ENCODE results near the gene APC2. TPM values are rescaled to one million over a fixed set of nuclear protein-coding genes. Genes with fewer than 3 reads are reported as not detected.

The APC2 gene
- polyA plus RNA-seq, 1 donor from 2014 or later: 50.5 TPM

DNA sequence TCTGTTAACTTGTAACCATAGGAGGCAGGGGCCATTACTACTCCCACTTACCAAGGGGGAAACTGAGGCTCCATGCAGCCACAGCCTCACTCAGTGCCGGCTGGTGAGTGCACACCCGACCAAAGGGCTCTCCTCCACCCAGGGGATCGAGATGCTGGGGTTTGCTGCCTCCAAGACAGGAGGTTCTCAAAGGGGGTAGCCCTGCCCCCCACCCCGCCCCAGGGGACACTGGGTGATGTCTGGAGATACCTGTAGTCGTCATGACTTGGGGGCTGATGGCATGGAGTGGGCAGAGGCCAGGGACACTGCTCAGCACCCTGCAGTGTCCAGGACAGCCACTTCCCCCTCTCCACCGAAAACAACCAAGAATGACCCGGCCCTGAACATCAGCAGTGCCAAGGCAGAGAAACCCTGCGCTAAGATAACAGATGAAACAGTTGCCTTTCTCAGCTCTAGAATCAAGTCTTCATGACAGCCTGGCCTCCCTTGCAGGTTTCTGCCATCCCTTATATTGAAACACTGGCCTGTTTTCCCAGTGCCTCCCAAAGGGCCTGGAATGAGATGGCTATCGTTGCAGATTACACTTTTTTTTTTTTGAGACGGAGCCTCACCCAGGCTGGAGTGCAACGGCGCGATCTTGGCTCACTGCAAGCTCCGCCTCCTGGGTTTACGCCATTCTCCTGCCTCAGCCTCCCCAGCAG, 44.3 kb downstream of the APC2 start:
- H3K4me2 ChIP-seq (ENCODE audit: low read length): no peak overlapping the region
- no peaks in the 10 kb centered on the region for H3K9me3 ChIP-seq (ENCODE audit: low read length)
- H2AFZ ChIP-seq (ENCODE audit: low read depth, low read length): no peak overlapping the region
- peaks cover 4% of the 10 kb centered on the region for H3K27me3 ChIP-seq (ENCODE audit: insufficient read depth, low read depth, low read length)
- H3K27ac ChIP-seq (ENCODE audit: low read length): no peak overlapping the region
- no peaks in the 10 kb centered on the region for H3K79me2 ChIP-seq (replicated peaks; ENCODE audit: insufficient read depth, low read length)
- no peak overlapping the region for H3K4me3 ChIP-seq (ENCODE audit: low read length)
- no peak overlapping the region for H3K9ac ChIP-seq (ENCODE audit: low read length)
- TF ChIP-seq POLR2AphosphoS5 (IDR thresholded peaks at IDR 0.05): no peak
- no peak for TF ChIP-seq MXI1 (conservative IDR thresholded peaks at IDR 0.05; ENCODE audit: poor library complexity, severe bottlenecking)
- TF ChIP-seq, protein P1, sequence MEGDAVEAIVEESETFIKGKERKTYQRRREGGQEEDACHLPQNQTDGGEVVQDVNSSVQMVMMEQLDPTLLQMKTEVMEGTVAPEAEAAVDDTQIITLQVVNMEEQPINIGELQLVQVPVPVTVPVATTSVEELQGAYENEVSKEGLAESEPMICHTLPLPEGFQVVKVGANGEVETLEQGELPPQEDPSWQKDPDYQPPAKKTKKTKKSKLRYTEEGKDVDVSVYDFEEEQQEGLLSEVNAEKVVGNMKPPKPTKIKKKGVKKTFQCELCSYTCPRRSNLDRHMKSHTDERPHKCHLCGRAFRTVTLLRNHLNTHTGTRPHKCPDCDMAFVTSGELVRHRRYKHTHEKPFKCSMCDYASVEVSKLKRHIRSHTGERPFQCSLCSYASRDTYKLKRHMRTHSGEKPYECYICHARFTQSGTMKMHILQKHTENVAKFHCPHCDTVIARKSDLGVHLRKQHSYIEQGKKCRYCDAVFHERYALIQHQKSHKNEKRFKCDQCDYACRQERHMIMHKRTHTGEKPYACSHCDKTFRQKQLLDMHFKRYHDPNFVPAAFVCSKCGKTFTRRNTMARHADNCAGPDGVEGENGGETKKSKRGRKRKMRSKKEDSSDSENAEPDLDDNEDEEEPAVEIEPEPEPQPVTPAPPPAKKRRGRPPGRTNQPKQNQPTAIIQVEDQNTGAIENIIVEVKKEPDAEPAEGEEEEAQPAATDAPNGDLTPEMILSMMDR (IDR thresholded peaks at IDR 0.05; ENCODE audit: poor library complexity, severe bottlenecking): no peak
- no peak for TF ChIP-seq SMC3 (conservative IDR thresholded peaks at IDR 0.05; ENCODE audit: poor library complexity)
- TF ChIP-seq, protein P2, sequence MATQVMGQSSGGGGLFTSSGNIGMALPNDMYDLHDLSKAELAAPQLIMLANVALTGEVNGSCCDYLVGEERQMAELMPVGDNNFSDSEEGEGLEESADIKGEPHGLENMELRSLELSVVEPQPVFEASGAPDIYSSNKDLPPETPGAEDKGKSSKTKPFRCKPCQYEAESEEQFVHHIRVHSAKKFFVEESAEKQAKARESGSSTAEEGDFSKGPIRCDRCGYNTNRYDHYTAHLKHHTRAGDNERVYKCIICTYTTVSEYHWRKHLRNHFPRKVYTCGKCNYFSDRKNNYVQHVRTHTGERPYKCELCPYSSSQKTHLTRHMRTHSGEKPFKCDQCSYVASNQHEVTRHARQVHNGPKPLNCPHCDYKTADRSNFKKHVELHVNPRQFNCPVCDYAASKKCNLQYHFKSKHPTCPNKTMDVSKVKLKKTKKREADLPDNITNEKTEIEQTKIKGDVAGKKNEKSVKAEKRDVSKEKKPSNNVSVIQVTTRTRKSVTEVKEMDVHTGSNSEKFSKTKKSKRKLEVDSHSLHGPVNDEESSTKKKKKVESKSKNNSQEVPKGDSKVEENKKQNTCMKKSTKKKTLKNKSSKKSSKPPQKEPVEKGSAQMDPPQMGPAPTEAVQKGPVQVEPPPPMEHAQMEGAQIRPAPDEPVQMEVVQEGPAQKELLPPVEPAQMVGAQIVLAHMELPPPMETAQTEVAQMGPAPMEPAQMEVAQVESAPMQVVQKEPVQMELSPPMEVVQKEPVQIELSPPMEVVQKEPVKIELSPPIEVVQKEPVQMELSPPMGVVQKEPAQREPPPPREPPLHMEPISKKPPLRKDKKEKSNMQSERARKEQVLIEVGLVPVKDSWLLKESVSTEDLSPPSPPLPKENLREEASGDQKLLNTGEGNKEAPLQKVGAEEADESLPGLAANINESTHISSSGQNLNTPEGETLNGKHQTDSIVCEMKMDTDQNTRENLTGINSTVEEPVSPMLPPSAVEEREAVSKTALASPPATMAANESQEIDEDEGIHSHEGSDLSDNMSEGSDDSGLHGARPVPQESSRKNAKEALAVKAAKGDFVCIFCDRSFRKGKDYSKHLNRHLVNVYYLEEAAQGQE (IDR thresholded peaks at IDR 0.05; ENCODE audit: borderline replicate concordance): no peak
- no peak for TF ChIP-seq EZH2 (IDR thresholded peaks at IDR 0.05; ENCODE audit: borderline replicate concordance, insufficient read depth, low read length, poor library complexity, severe bottlenecking)
- TF ChIP-seq RAD21 (conservative IDR thresholded peaks at IDR 0.05): no peak
- TF ChIP-seq EP300 (conservative IDR thresholded peaks at IDR 0.05; ENCODE audit: poor library complexity, severe bottlenecking): no peak
- no peak for TF ChIP-seq TAF1 (IDR thresholded peaks at IDR 0.05; ENCODE audit: low read depth)
- no peaks in the 10 kb centered on the region for H3K36me3 ChIP-seq (ENCODE audit: insufficient read depth, low read length)
- no peaks in the 10 kb centered on the region for H3F3A ChIP-seq (ENCODE audit: insufficient read depth, low read length, poor library complexity, severe bottlenecking)
- H4K20me1 ChIP-seq (ENCODE audit: insufficient read depth): no peaks in the 10 kb centered on the region
- no peaks in the 10 kb centered on the region for H3K9me2 ChIP-seq (ENCODE audit: insufficient read depth, low read length)

DNA sequence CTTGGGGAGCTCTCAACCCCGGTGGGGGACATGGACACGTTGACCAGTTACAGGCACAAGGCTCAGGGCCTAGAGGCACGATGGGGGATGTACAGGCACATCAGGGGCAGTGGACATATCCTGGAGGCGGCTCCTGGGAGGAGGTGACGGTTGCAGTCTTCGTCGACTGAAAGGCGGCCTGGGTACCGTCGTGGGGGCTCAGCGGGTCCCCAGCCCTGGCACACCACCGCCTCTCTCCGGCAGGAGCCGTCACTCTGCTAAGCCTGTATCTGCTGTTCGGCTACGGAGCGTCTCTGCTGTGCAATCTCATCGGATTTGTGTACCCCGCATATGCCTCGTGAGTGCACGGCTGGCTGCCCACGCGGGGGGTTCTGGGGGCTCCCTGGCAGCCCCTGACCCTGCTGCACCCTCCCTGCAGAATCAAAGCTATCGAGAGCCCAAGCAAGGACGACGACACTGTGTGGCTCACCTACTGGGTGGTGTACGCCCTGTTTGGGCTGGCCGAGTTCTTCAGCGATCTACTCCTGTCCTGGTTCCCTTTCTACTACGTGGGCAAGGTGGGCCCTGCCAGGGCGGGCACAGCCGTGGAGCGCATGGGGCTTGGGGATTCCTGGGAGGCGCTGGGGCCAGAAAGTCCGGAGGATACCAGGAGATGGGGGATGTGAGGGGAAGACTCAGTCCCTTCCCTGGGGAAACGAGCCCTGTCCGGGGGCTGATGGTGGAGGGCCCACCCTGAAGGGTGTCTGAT, 45.3 kb downstream of the APC2 start:
- Histone ChIP-seq H4K20me1 (ENCODE audit: insufficient read depth) (no peaks in the 10 kb centered on the region), H3K27ac (ENCODE audit: low read length) (no peak overlapping the region), H3K4me2 (ENCODE audit: low read length) (no peak overlapping the region), H3K36me3 (ENCODE audit: insufficient read depth, low read length) (no peaks in the 10 kb centered on the region), H3K9me3 (ENCODE audit: low read length) (no peaks in the 10 kb centered on the region), H3K27me3 (ENCODE audit: insufficient read depth, low read depth, low read length) (peaks cover 4% of the 10 kb centered on the region), H3F3A (ENCODE audit: insufficient read depth, low read length, poor library complexity, severe bottlenecking) (no peaks in the 10 kb centered on the region), H2AFZ (ENCODE audit: low read depth, low read length) (no peak overlapping the region), H3K4me3 (ENCODE audit: low read length) (no peak overlapping the region), H3K9ac (ENCODE audit: low read length) (no peak overlapping the region), H3K9me2 (ENCODE audit: insufficient read depth, low read length) (no peaks in the 10 kb centered on the region), H3K79me2 (replicated peaks; ENCODE audit: insufficient read depth, low read length) (no peaks in the 10 kb centered on the region)
- no peak for TF ChIP-seq MXI1 (conservative IDR thresholded peaks at IDR 0.05; ENCODE audit: poor library complexity, severe bottlenecking)
- TF ChIP-seq EP300 (conservative IDR thresholded peaks at IDR 0.05; ENCODE audit: poor library complexity, severe bottlenecking): no peak
- no peak for TF ChIP-seq EZH2 (IDR thresholded peaks at IDR 0.05; ENCODE audit: borderline replicate concordance, insufficient read depth, low read length, poor library complexity, severe bottlenecking)

Measured in neural cell (in vitro differentiated cells).